CD1c-positive myeloid dendritic cell (primary cell): ENCODE results near the gene MAB21L4.

Experiments used
- DNase-seq: peaks from one replicate; pipeline ENCODE4 v3.0.0-alpha.2; 2016; ENCODE audit errors: extremely low spot score

MAB21L4 gene

DNA sequence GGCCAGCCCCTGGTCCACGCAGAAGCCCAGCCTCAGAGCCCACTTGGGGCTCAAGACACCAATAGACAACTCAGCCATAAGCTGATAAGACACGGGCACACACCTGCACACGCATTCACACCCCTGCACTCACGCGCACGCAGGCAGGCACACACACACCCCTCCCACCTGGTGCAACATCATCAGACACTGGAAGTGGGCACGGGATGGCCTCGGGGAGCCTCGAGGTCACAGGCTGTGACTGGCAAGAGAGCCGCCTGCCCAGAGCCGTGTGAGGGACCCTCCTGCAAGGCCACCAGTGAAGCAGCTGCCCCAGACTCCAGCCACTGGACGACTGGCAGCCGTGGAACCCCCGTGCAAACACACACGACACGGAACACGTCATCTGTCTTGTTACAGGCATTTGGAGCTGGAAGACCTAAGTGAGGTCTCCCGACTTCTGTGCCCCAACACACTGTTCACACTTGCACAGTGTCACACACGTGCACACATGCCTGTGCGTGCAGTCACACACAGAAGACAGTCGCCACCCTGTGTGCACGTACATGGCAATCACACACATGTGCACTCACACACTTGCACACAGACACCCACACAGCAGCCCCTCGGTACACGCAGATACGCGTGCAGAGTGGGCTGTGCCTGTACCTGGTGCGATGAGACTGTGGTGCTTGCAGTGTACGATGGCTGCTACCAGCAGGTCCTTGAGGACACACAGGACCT lies 959 bp downstream of the MAB21L4 start:
- DNase-seq = no peak

DNA sequence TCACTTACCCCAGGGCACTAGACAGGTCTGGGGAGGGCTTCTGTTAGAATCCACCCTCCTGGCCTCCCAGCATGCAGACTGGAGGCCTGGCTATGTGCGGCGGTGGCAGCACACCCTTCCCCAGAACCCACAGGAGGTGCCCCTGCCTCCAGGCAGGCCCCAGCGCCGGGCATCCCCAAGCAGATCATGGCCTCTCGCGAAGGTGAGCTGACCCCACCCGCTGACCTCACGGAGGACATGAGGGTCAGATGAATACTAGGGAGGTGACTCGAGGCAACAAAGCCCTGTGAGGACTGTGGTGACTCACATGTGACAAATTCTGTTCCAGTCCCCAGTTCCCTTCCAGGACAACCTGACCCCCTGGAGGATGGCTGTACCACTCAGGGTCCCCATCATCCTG lies 1.9 kb downstream of the MAB21L4 start:
- DNase-seq = no peak

DNA sequence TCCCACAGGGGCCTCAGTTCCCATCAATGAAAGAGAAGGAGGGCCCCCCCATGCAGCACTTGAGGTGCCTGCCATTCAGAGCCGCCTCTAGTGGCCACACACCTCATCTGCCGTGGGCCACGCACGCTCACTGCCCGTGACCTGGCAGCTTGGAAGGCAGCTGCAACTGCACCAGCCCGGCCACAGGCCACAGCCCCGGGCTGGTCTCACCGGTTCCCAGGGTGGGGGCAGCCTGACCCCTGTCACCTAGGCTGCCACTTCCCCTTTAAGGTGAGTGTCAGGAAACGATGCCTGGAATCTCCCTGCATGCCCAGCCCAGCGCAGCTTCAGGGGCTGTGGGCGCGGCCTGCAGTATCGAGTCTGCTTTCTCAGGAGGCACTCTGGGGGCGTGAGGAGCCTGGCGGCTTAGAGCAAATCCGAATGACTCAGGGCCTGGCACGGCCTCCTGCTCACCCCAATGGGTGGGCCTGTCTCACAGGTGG lies 2.6 kb downstream of the MAB21L4 start:
- DNase-seq = no peak

DNA sequence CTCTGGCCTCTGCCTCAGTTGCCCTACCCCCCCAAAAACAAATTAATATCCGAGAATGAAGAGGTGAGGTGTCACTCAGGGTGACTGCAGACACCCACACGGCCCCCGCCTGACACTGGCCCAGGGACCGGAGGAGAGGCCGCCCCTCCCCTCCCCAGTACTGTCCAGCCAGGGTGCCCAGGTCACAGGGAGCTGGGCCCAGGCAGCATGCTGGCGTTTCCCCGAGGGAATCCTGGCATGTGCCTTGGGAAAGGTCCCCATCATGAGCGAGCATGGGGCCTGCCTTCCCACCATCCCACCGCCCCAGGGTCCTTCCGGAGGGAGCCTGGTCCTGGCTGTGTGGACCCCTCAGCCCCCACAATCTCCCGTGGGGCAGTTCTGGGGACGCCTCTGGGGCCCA lies 3.0 kb downstream of the MAB21L4 start:
- DNase-seq = no peak

DNA sequence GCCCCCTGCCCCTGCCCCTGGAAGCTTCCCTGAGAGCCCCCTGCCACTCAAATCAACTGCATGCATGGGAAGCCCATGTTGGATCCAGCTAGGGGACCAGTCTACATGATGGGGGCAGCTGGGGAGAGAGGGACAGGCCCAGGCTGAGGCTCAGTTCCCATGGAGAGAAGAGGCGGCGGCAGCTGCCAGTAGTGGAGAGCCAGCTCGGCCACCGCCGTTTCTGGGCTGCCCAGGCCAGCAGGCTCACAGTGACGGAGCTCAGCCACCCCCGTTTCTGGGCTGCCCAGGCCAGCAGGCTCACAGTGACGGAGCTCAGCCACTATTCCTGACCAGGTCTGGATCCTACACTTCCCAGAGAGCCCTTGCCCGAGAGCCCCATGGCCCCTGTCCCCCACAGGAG lies 3.6 kb downstream of the MAB21L4 start:
- DNase-seq = no peak

DNA sequence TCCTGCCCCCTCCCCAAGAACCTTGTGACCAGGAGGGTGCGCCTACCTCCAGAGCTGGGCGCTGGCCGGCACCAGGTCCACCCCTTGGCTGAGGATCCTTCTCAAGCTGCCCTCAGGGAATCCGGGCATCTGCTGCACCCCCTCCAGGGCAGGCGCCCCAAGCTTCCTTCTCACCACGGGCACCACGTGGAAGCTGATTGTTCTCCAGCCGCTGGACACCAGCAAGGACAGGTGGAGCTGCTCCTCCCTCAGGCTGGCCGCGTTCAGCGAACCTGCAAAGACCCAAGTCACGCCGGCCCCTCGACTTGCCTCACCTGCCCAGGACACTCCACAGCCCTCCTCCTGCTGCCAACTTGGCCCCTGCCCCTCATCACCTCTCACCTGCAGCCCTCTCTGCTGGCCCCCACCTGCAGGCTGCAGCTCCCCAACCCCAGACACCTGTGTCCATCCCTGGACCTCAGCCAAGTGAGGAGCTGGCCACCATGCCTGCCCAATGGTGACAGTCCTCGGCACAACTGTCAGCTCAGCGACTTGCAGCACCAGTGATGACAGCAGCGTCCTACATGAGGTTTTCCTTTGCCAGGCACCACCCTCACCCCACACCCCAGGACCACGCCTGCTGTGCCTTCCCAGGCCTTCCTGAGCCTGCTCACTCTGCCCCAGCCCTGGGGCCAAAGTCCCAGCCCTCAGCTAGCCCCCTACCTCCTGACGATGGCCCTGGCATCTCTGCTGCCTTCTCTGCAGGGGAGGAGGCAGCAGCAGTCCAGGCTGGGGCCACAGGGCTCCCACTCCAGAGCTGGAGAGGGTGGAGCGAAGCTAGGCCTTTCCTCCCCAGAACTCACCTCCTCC lies 4.2 kb downstream of the MAB21L4 start:
- DNase-seq = no peak

DNA sequence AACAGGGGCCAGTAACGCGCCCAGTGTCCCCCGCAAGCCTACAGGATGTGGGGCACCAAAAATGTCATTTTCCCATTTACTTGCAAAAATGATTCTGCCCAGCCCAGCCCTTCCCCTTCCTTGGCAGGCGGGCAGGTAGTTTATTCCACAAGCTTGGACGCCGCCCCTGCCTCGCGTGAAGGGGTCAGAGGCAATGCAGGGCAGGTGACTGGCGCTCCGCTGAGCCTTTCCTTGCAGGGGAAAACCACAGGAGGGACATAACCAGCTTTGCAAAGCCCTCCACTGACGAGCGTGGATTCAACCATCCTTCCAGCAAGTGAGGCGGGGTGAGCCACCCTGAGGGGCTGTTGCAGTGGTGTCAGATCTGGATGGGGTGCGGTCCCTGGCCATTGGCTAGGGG lies 5.3 kb downstream of the MAB21L4 start:
- no peak for DNase-seq

DNA sequence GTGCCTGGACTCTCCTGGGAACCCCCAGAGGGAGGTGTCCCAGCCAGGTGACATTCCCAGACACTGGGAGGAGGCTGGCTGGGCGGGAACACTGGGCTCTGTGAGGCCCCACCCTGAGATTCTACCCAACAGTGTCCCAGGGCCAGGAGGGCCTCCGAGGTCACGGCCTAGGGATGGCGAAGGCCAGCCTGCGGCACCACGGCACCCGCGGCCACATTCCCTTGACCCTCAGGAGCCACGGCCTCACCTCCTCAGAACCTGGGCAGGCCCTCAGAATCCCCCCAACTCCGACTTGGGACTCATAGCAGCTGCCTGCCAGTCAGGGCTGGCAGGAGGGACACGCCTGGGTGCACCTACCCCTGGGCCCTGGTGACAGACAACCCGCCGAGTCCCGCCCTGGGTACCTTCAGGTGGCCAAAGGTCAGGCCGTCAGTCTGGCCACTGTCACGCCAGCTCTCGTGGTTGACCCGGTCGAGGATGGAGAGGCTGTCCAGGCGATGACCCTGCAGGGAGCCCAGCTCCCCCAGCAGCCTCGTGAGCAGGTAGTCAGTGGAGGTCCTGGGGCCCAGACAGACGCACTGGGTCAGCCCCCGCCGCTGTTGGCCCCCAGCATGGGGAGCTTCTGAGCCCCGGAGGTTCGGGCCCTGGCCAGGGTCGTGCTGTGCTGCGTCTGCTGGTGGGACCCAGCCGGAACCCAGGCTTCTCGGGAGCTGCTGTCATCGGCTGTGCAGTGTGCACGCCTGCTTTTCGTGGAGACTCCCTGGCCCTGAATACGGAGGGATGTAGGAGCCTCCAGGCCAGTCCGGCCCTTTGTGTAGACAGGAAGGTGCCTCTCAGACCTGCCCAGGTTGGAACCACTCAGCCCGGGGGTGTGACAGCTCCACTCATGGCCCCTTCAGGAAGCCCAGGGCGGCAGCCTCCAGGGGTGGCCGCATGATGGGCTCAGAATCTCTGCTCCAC lies 6.1 kb downstream of the MAB21L4 start:
- DNase-seq = no peak

DNA sequence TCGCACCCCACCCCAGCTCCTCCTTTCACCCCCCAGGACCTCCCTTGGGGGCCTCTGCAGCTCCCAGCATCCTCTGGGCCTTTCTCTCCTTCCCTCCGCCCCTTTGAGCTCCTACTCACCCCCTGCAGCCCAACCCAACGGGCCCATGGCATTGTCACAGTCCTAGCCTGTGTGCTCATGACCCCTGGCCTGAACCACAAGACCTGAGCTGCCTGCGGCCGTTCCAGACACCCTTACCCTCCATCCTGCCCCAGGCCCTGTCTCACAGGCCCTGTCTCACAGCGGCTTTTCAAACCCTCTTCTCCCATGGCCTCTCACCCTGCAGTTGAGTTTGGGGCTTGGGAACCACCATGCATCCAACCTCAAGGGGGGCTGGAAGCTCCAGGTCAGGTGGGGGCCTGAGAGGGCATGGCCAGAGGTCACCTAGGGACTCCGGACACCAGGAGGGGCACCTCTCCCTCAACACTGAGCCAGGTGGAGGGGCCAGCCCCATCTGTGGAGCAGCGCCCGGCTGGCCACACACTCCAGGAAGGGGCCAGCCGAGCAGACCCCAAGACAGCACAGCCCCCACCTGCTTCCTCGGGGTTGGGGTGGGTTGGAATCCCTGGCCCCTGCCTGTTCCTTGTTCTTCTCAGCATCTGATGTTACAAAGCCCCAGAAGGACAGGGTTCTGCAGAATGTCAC lies 6.9 kb downstream of the MAB21L4 start:
- no peak for DNase-seq

DNA sequence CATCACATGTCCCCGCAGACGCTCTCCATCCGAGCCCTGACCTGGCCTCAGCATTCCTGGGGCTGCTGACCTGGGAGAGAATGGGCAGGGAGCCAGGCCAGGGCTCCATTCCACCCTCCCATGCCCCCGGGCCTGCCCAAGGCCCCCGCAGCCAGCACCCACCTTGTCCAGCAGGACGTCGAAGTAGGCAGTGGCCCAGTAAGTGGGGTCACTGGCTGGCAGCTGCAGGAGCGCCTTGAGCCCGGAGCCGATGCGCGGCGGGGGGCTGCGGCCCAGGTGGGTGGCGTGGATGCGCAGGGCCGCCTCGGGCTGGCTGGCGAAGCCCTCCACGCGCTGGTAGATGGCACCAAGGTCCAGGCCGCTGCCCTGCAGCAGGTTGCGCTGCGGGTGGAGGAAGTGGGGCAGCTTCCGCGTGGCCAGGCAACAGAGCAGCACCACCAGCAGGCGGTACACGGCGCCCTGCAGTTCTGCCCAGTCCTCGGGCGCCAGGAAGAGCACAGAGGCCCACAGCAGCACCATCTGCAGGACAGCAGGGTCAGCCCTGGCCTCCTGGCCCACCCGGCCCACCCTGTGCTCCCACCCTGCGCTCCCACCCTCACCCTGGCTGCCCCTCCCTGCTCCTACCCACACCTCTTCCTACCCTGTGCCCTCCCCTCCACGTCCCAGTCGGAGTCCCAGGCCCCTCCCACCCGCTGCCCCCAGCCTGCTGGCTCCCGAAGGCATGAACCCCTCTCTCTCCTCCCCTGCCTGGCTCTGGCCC lies 7.6 kb downstream of the MAB21L4 start:
- DNase-seq = no peak

DNA sequence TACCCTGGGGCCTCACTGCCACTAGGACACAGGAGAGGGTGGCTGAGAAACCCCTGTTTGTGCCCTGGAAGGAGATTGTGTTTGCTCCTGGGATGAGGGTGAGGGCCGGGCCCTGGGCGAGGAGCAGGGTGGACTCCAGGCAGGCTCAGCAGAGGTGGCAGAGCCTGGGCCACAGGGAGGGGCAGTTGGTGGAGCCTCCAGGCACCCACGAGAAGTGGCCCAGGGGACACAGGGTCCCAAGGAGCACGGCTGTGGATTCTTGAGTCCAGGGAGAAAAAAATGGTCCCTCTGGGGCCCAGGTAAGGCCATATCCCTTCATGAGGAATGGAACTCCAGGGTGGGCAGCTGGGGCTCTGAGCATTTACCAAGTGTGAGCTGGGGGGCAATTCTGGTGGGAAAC lies 8.3 kb downstream of the MAB21L4 start:
- DNase-seq = no peak

DNA sequence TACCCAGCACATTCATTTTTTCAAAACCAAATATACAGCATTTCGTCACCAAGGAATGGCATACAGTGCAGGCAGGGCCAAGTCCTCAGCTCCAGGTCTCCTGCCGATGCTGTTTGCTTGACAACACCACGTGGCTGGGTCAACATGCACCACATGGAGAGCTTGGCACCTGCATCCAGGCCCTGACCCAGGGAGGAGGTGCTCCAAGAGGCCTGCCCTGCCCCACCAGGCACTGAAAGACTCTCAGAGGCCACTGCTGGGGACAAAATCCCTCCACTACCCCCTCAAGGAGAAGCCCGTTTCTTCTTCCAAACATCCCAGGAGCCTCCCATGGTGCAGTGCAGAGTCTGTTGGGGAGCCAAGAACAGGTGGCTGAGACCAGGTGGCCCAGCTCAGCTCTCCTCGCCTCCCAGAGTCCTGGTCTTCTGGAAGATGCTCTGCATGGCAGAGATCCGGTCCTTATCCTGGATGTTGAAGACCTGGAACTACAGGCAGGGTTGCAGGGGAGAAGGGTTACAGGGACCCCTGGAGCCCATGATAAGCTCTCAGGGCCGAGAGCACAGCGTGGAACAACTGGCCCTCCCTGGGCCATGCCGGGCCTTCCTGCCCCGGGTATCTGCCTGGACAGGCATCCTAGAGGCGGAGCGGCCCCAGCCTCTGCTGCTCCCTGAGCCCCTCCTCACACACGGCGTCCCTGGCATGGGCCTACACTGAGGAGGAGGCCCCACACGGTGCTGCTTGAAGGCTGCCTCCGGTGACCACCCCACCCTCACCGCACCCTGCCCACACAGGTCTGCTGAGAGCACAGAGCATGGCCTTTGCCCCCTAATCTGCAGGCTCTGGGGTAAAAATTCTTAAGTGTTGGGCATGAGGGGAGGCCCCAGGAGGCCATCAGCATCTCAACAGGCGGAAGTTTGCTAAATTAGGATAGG lies 9.0 kb downstream of the MAB21L4 start:
- DNase-seq = no peak

DNA sequence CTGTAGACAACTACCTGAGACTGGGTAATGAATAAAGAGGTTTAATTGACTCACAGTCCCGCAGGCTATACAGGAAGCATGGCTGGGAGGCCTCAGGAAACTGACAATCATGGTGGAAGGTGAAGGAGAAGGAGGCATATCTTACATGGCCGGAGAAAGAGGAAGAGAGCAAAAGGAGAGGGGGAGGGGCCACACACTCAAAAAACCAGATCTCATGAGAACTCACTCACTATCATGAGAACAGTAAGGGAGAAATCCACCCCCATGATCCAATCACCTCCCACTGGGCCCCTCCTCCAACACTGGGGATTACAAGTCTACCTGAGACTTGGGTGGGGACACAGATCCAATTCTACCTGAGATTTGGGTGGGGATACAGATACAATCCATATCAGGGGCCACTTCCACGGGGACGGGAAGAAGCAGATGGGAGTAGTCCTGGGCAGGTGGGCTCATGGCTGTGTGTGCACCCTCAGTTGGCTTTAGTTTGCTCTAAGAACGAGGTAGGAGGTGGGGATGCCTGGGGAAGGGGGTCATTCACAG lies 9.9 kb downstream of the MAB21L4 start:
- no peak for DNase-seq

DNA sequence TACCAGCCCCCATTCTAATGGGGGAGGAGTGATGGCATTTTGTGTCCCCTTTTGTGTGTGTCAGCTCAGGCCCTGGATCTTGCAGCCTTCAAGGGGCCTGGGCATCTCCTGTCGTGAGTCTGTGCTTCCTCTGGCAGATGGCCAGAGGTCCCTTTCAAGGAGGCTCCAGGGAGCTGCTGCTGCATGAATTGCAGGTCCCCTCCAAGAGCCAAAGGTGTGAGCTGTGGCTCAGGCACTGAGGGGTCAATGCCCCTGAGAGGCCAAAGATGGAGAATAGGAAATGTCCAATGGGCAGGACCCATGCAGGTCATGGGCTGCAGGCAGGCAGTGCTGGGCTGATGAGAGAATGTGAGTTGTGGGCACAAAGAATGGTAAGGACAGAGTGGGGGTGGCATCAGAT lies 10.4 kb downstream of the MAB21L4 start:
- DNase-seq = no peak

DNA sequence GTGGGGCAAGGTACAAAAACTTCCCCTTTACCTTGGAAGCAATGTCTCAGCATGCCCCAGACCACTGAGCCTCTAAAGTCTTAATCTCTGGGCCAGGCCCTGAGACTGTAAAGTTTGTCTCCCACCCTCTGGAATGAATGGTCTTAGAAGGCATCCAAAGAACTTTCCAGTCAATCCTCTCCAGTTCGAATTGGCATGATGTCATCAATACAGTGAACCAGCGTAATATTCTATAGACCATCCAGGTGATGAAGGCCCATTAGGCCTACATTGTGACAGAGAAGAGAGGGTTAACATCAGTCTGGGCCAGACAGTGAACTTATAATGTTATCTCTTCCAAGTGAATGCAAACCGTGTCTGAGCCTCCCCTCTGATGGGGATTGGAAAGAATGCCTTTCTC lies 11.2 kb downstream of the MAB21L4 start:
- DNase-seq = no peak

DNA sequence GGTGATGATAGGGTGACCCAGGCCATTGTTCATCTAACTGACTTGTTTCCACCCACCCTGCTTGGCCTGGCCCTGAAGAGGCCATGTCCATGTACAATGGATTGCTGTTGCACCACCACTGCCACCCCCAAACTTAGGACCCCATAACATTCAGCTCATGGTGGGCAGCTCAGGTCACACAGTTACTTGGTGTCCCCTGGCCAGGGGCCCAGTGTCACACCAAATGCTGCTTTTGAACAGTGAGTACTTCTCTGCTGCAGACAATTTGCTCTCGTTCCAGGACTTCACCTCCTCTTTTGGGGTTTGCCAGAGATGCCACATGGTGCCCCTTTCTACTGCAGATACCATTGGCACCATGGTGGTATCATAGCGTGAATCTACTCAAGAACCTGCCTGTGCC lies 11.7 kb downstream of the MAB21L4 start:
- DNase-seq = no peak

DNA sequence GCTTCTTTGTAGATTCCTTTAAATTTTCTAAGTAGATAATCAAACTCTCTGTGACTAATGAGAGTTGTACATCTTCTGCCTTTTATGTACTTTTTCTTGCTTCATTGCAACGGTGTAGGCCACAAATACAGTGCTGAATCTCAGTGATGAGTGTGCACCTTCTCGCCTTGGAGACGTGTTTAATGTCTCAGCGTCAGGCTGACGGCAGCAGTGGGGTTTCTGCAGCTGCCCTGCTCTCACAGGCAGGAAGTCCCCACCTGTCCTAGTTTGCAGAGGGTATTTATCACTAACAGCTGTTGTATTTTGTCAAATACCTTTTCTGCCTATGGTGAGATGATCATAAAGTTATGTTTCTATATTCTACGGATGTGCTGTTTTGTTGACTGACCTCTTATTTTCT lies 14.0 kb downstream of the MAB21L4 start:
- DNase-seq = no peak

DNA sequence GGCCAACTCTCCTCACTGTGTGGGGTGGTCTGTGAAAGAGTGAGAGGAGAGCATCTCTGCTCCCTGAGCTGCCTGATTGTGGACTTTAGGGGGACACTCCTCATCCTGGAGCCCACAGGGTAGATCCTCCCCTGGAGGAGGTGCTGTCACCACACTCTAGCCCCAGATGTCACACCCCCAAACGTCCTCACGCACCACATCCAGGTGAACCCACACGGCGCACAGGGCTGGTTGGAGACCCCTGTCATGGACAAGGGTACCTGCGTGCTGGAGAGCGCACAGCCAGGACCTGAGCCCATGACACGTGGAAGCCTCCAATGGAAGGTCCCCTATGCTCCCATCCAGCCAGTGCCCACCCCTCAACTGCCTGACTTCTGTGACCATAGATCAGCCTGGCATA lies 16.9 kb downstream of the MAB21L4 start:
- no peak for DNase-seq

DNA sequence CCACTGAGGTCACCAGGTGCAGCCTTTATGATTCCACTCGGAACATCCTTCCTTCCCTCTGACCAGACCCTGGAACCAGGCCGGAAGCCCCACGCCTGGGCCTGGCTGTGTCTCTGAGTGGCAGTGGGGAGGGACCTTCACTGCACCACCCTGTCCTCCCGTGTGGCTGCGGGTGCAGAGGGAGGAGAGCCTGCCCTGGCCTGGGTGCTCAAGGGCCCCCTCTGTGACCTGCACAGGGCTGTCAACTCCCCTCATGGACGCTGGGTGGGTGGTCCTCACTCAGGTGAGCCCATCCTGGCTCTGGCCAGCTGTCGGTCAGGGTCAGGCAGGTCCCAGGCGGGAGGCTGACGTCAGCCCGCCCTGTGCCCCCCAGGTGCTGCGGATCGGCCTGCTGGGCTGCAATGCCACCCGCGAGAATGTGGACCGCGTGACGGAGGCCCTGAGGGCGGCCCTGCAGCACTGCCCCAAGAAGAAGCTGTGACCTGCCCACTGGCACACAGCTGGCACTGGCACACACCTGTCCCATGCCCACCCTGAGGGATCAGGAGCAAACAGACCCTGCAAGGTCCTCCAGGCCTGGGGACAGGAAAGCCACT lies 17.5 kb downstream of the MAB21L4 start:
- no peak for DNase-seq
